ENCODE data around the gene SMYD2.
"Not testable (repeated sequence)": the region's sequence is repeated elsewhere in the genome, so short reads cannot be mapped to it uniquely, and the experiment has no call there.

Gene SMYD2

GRCh38 chr1:214271995-214272731 is 8.8 kb upstream of the SMYD2 start:
- no peak for DNase-seq

- no peak for DNase-seq
Observed at GRCh38 chr1:214272964-214273533, 7.9 kb upstream of the SMYD2 start.

GRCh38 chr1:214275700-214276099 is 5.3 kb upstream of the SMYD2 start:
- DNase-seq, result not testable (repeated sequence)

- DNase-seq, result no peak
Observed at GRCh38 chr1:214276786-214277185, 4.2 kb upstream of the SMYD2 start.

GRCh38 chr1:214277704-214278635 is 3.0 kb upstream of the SMYD2 start:
- no peak for DNase-seq

- DNase-seq, result no peak
Observed at GRCh38 chr1:214280386-214281020, 456 bp upstream of the SMYD2 start.

GRCh38 chr1:214281720-214282629 is 1.0 kb downstream of the SMYD2 start:
- DNase-seq, result no peak

- DNase-seq, result no peak
Observed at GRCh38 chr1:214282630-214283242, 1.8 kb downstream of the SMYD2 start.

- DNase-seq, result no peak
Observed at GRCh38 chr1:214285610-214286440, 4.9 kb downstream of the SMYD2 start.

GRCh38 chr1:214287884-214288283 is 6.9 kb downstream of the SMYD2 start:
- no peak for DNase-seq

- DNase-seq, result no peak
Observed at GRCh38 chr1:214289574-214290272, 8.8 kb downstream of the SMYD2 start.

- peak; percentile 70 for DNase-seq
Observed at GRCh38 chr1:214290424-214291037, 9.6 kb downstream of the SMYD2 start.

- no peak for DNase-seq
Observed at GRCh38 chr1:214292322-214292721, 11.4 kb downstream of the SMYD2 start.

GRCh38 chr1:214295934-214296333 is 15.0 kb downstream of the SMYD2 start:
- no peak for DNase-seq

GRCh38 chr1:214296860-214297745 is 16.1 kb downstream of the SMYD2 start:
- DNase-seq, result no peak

GRCh38 chr1:214300149-214300780 is 19.3 kb downstream of the SMYD2 start:
- no peak for DNase-seq

GRCh38 chr1:214301526-214301925 is 20.6 kb downstream of the SMYD2 start:
- DNase-seq, result no peak

Measured in NCI-H1436 treated with DMSO at 0.1 percent for 48 hours (cell line).